Mesodermal cell (in vitro differentiated cells): ENCODE measurements around the gene SIMC1.
"Not testable (repeated sequence)": the region's sequence is repeated elsewhere in the genome, so short reads cannot be mapped to it uniquely, and the experiment has no call there.

Experiments
- H3K27ac ChIP-seq: 2 replicates; pipeline ENCODE4 v1.7.0; 2013; ENCODE audit warnings: mild to moderate bottlenecking, low read depth, low read length, moderate library complexity; ENCODE audit not compliant: severe bottlenecking
- H3K36me3 ChIP-seq: 2 replicates; pipeline ENCODE4 v1.7.1; 2013; ENCODE audit warnings: mild to moderate bottlenecking, low read length, moderate library complexity; ENCODE audit not compliant: control insufficient read depth, insufficient read depth
- H3K4me1 ChIP-seq: one replicate; pipeline ENCODE4 v1.7.1; 2013; ENCODE audit warnings: mild to moderate bottlenecking, low read length; ENCODE audit not compliant: insufficient read depth, control insufficient read depth, poor library complexity, severe bottlenecking
- H3K4me3 ChIP-seq: 2 replicates; pipeline ENCODE4 v1.7.0; 2013; ENCODE audit warnings: low read length, control low read depth, mild to moderate bottlenecking; ENCODE audit not compliant: insufficient read depth, poor library complexity, severe bottlenecking; ENCODE audit errors: extremely low read depth
- H3K9me3 ChIP-seq: 2 replicates; pipeline ENCODE4 v1.7.1; 2013; ENCODE audit warnings: mild to moderate bottlenecking, low read length, moderate library complexity; ENCODE audit not compliant: control insufficient read depth
- WGBS, 2 experiments: methylation state at CpG; one replicate each; pipeline ENCODE4 v1.1.5; 2013; ENCODE audit warnings: missing lambda C conversion rate in 2 of 2; ENCODE audit not compliant: insufficient coverage in 2 of 2; 5-methylcytosine and 5-hydroxymethylcytosine counted together

SIMC1 gene

DNA sequence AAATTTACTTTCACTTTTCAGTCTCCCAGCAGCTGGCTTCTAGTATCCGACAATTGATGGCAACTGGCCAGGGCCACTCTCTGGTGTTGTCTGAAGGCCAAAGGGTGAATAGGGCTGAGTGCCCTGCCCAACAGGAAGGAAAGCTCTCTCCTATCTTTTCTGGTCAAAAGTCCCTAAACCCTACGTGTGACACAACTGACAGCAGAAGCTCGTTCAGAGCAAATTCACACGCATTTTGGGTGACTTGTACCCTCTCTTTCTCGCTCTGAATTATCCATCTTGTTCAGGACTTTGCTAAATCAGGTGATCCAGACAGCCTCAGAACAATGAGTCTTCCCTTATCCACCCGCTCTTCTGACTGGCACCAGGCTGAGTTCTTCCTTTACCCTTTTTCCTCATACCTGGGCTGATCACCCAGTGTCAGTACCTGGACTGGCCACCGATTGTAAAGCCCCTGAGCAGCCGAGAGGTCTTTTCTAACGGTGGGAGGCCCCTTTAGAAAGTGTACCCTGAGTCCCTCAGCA is 21.8 kb upstream of the SIMC1 start:
- WGBS, 2 experiments = 88 to 90% methylated on average over 3 to 4 of the region's 9 CpGs

GRCh38 chr5:176217188-176217729 is 21.0 kb upstream of the SIMC1 start:
- WGBS, 2 experiments = no CpG with 5 or more reads among the region's 5 CpGs
- not testable (repeated sequence) for H3K4me3 ChIP-seq, H3K9me3 ChIP-seq, H3K4me1 ChIP-seq, H3K27ac ChIP-seq, H3K36me3 ChIP-seq

More for the DNA sequence above, 21.8 kb upstream of the SIMC1 start:
- not testable (repeated sequence) for H3K27ac ChIP-seq, H3K4me1 ChIP-seq, H3K4me3 ChIP-seq, H3K36me3 ChIP-seq, H3K9me3 ChIP-seq

DNA sequence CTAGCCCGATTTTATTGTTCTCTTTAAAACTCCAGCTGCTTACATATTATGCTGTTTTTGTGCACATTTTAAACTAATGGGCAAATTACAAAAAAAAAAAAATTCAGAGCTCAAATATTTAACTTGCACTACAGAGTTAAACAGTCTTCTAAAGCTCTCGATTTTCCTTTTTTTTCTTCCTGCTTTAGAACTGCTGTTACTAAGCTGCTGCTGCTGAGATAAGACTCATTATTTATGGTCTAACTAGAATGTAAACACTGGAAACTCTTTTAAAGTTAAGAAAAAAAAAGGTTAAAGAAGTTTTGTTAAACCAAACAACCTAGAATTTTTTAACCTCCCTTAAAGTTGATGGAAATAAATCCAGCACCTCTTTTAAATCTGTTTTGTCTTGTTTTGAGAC is 20.5 kb upstream of the SIMC1 start:
- not testable (repeated sequence) for H3K36me3 ChIP-seq, H3K4me1 ChIP-seq, H3K9me3 ChIP-seq, H3K4me3 ChIP-seq, H3K27ac ChIP-seq
- WGBS, 2 experiments = no CpG with 5 or more reads among the region's 2 CpGs

GRCh38 chr5:176222006-176222405 is 16.2 kb upstream of the SIMC1 start:
- H3K4me1 ChIP-seq, H3K4me3 ChIP-seq, H3K27ac ChIP-seq, H3K9me3 ChIP-seq, H3K36me3 ChIP-seq: not testable (repeated sequence)
- 90 to 98% methylated on average over 4 to 7 of the region's 38 CpGs for WGBS, 2 experiments

DNA sequence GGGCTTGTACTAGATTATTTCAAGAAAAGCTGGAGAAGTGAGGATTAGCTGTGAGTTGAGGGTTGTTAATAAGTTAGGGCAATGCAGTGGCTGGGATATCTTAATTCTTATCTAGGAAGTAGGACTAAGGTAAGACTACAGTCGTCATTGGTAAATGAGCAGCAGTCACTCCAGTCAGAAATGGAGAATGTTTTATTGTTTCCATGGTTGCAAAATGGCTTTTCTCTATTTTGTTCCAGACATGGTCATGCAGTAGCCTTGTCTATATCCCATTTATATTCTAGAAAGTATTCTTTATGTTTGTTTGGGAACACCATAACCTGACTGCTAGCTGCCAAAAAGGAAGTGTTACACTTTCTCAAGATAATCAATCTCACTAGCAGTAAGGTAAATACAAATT is 9.9 kb upstream of the SIMC1 start:
- not testable (repeated sequence) for H3K4me3 ChIP-seq, H3K36me3 ChIP-seq, H3K27ac ChIP-seq, H3K9me3 ChIP-seq, H3K4me1 ChIP-seq
- no CpG with 5 or more reads among the region's 1 CpG for WGBS, 2 experiments

DNA sequence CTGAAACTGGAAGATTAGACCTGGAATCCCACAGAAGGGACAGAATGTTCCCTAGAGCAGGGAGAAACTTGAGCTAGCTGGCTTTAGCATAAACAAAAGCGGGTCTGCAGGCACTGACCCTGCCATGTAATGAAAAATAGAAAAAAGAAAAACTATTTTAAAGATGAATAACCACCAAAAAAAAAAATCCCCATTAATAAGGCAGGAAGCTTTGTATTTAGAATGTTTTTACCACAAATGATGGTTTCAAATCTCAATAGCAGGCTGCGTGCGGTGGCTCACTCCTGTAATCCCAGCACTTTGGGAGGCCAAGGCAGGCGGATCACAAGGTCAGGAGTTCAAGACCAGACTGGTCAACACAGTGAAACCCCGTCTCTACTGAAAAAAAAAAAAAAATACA is 5.0 kb upstream of the SIMC1 start:
- not testable (repeated sequence) for H3K4me3 ChIP-seq, H3K27ac ChIP-seq, H3K36me3 ChIP-seq, H3K9me3 ChIP-seq, H3K4me1 ChIP-seq
- WGBS, 2 experiments = 86 to 100% methylated on average over 3 of the region's 5 CpGs

DNA sequence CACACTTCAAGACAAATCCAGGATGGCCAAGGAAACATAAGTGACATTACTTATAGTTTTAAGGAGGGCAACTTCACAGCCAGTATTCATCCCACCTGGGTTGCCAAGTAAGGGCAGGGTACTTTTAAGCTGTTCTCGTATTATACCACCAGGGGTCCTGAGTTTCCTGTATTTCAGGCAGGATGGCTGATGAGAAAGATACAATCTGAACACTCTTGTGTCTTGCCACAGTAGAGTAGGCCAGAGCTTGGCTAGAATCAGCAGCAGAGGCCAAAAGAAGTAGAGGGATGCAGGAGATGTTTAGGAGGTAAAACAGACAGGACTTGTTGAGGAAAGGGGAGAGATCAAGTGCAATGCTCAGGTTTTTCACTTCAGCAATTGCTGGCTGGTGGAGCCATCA is 3.1 kb upstream of the SIMC1 start:
- H3K27ac ChIP-seq, H3K36me3 ChIP-seq, H3K4me1 ChIP-seq, H3K4me3 ChIP-seq, H3K9me3 ChIP-seq: not testable (repeated sequence)
- WGBS, 2 experiments = 30% methylated on average over 1 of the region's 1 CpG; no CpG with 5 or more reads in 1 of the 2 experiments

- no CpG with 5 or more reads among the region's 59 CpGs for WGBS, 2 experiments
- peak overlapping the region; percentile 28 for H3K4me3 ChIP-seq
- not testable (repeated sequence) for H3K4me1 ChIP-seq
Measured at GRCh38 chr5:176238645-176239283, 540 bp downstream of the SIMC1 start.

DNA sequence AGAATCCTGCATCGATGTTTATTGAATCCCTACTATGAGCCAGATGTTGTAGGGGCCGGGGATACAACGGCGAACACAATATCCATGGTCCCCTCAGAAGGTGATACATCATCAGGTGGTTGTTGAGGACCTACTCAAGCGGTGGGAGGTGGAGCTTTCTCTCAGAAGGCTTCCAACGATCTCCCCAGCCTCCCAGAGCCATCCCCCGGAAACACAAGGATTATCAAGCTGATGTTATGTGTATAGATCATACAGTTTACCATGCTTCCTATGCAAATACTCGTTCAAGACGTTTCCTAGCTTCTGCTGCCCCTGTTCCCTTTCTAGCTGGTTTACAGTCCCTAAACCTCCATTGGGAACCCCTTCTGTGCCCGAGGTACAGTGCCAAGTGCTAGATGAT is 1.1 kb downstream of the SIMC1 start:
- WGBS, 2 experiments = no CpG with 5 or more reads among the region's 10 CpGs
- H3K4me3 ChIP-seq, H3K36me3 ChIP-seq, H3K27ac ChIP-seq, H3K4me1 ChIP-seq, H3K9me3 ChIP-seq: not testable (repeated sequence)

More at GRCh38 chr5:176238645-176239283, 540 bp downstream of the SIMC1 start:
- not testable (repeated sequence) for H3K36me3 ChIP-seq, H3K9me3 ChIP-seq, H3K27ac ChIP-seq

DNA sequence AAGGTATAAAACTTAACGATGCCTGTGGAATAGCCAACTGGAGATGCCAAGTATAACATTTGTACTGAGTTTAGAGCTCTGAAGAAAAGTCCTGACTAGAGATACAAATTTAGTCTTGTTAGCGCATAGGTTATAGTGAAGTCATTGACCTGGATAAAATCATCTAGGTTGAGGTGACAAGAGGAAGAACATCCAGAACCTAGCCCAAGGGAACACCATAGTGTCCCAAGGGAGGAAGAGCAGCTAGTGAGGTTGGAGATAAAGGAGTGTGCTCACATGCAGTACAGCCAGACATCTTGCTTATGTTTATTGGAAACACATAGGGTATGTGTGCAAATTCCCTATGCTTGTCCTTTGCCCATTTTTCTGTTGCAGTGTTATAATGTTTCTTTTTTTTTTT is 6.1 kb downstream of the SIMC1 start:
- H3K9me3 ChIP-seq, H3K4me1 ChIP-seq, H3K36me3 ChIP-seq, H3K4me3 ChIP-seq, H3K27ac ChIP-seq: not testable (repeated sequence)
- WGBS, 2 experiments = no CpG with 5 or more reads among the region's 2 CpGs

- not testable (repeated sequence) for H3K36me3 ChIP-seq, H3K4me1 ChIP-seq, H3K9me3 ChIP-seq, H3K27ac ChIP-seq, H3K4me3 ChIP-seq
- 100% methylated on average over 1 of the region's 6 CpGs; no CpG with 5 or more reads in 1 of the 2 experiments for WGBS, 2 experiments
Measured at GRCh38 chr5:176245074-176245473, 6.8 kb downstream of the SIMC1 start.
